ENCODE results near the gene MTMR11. TPM values are rescaled to one million over a fixed set of nuclear protein-coding genes. Genes with fewer than 3 reads are reported as not detected.

Gene MTMR11
- total and polyA plus RNA-seq, 2 experiments from 2014 or later, result 2.4 to 3.6 TPM

DNA sequence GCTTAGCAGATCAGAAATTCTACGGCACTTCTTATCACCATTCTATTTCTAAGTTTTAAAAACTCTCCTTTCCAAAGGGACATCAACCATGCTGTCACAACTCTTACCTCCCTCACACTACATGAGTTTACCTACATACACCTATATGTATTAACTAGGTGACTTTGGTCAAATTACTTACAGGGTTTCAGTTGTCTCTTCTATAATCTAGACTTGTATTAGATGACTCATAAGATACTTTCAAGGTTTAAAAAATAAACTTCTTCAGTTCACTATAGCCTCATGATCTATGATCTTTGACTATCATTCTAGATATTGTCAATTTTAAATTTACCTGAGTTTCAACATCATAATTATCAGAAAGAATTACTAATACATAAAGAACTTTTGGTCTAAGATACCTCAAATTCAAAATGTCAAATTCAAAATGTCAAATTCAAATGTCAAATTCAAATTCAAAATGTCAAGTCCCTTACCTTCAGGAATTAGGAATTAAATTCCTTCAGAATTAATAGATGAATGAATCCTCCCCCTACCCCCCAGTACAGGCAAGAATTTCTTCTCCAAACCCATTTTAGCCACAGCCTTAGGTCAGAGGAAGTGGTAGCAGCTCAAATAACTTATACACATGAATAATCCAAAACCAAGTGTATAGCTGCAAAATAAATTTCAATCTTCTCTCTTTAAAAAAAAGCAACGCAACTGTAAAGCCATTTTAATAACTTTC lies 42.7 kb upstream of the MTMR11 start (continued):
- TF ChIP-seq POLR2AphosphoS5 (IDR thresholded peaks at IDR 0.05; ENCODE audit: low read depth), result no peak
- no peak for TF ChIP-seq NANOG (IDR thresholded peaks at IDR 0.05; ENCODE audit: borderline replicate concordance)

DNA sequence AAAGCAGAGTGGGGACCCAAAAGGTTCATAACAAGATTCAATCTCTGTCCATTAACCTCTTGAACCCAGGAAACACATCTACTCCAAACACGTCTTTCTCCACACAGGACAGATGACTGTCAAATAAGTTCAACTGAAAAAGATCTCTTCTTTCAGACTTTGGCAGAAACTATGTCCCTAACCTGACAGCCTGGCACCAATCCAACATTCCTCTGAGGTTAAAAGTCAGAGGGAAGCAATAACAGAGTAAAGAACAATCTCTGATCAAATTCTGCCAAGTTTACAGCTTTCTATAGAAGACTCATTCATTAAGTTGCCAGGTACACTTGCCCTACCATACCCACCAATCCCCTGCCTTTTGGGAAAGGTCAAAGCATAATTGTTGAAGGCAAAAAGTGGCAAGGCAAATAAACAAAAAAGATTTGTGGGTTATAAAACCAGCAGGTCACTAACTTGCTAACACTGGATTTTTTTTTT lies 41.9 kb upstream of the MTMR11 start:
- peaks cover 2% of the 10 kb centered on the region; the same call in 1 of the 3 replicates for H3K4me1 Mint-ChIP-seq
- peak overlapping the region; percentile 80 for H3K27ac Mint-ChIP-seq
- H3K9me3 Mint-ChIP-seq, result no peaks in the 10 kb centered on the region
- Histone ChIP-seq H3K27ac (ENCODE audit: low read depth) (no peak overlapping the region), H3K36me3 (ENCODE audit: insufficient read depth) (peaks cover 10% of the 10 kb centered on the region), H2AFZ (no peak overlapping the region), H3K4me1 (ENCODE audit: insufficient read depth) (no peaks in the 10 kb centered on the region), H3F3A (replicated peaks; ENCODE audit: low read depth) (no peaks in the 10 kb centered on the region), H3K9me2 (ENCODE audit: insufficient read depth) (no peaks in the 10 kb centered on the region), H3K79me2 (replicated peaks; ENCODE audit: insufficient read depth) (peaks cover 56% of the 10 kb centered on the region), H3K4me2 (no peak overlapping the region), H4K20me1 (replicated peaks; ENCODE audit: insufficient read depth) (peaks cover 16% of the 10 kb centered on the region), H3K4me3 (no peak overlapping the region), H3K27me3 (ENCODE audit: insufficient read depth) (no peaks in the 10 kb centered on the region)
- no peak overlapping the region for H3K4me3 Mint-ChIP-seq
- TF ChIP-seq ZNF114 (CRISPR knock-in tag; IDR thresholded peaks at IDR 0.05) (no peak), ZNF331 (CRISPR knock-in tag; IDR thresholded peaks at IDR 0.05; ENCODE audit: low read depth) (no peak), ZNF462 (CRISPR knock-in tag; IDR thresholded peaks at IDR 0.05) (no peak), EZH2 (IDR thresholded peaks at IDR 0.05; ENCODE audit: low read depth, unreplicated experiment) (no peak)
- no peak for ATAC-seq
- DNase-seq (ENCODE audit: low spot score), result no peak
- peaks cover 22% of the 10 kb centered on the region for H3K36me3 Mint-ChIP-seq (ENCODE audit: low read depth)
- H3K27me3 Mint-ChIP-seq (ENCODE audit: insufficient read depth, low read depth, poor library complexity), result no peaks in the 10 kb centered on the region

Measured in GM23338 (cell line).